HuH-7.5 (cell line): ENCODE results near the gene BNIP5.

Experiments used
- DNase-seq: peaks from one replicate; pipeline ENCODE4 v3.0.0; 2011; ENCODE audit warnings: low spot score

The BNIP5 gene

GRCh38 chr6:36266913-36267644, 69.6 kb downstream of the BNIP5 start:
- DNase-seq = no peak
